ENCODE data around the gene MESP1.
A peak's percentile ranks its signal among the peaks of the same experiment; 100 is the strongest.

Gene MESP1

GRCh38 chr15:89765694-89766093 is 14.6 kb upstream of the MESP1 start:
- DNase-seq (ENCODE audit: low read depth), result no peak
- no peak for TF ChIP-seq CTCF (IDR thresholded peaks at IDR 0.05; ENCODE audit: insufficient read depth, low read depth, low read length, missing control alignments)
- H3K4me3 ChIP-seq (ENCODE audit: low read depth, low read length), result no peak overlapping the region

- no peak for DNase-seq (ENCODE audit: low read depth)
- no peak for TF ChIP-seq CTCF (IDR thresholded peaks at IDR 0.05; ENCODE audit: insufficient read depth, low read depth, low read length, missing control alignments)
- no peak overlapping the region for H3K4me3 ChIP-seq (ENCODE audit: low read depth, low read length)
Measured at GRCh38 chr15:89761929-89762328, 10.9 kb upstream of the MESP1 start.

DNA sequence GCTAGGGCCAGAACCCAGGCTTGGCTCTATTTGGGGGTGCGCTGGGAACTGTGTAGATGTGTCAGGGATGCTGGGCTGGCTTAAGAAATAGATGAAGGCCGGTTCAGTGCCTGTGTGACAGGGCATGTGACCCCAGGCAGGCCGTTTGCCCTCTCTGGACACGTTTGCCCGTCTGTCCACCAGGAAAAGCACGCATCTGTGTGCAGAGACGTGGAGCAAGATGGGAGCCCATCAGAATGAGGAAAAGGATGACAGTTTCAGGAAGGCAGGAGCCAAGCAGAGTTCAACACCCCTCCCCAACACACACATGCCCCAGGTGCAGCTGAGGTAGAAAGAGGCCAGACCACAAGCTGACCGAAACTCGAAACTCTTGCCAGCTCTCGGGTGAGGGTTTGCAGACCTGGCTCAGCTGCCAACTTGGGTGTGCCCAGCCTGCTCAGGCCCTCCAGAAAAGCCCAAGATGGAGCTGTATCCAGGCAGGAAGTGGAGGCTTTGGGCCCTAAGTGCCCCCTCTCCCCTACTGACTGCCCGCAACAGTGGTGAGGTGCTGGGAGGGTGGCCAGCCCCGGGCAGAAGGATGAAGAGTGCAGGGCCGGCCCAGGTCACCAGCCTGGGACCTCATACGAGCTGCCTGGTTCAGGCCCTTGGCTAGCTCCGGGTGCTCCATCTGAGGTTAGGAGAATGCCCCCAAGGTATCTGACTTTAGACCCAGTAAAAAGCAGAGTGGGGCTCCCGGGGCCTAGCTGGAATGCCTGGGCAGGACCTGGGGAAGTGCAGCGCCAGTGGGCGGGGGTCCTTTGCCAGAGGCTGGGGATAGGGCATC is 10.2 kb upstream of the MESP1 start:
- TF ChIP-seq CTCF (IDR thresholded peaks at IDR 0.05; ENCODE audit: insufficient read depth, low read depth, low read length, missing control alignments), result no peak
- peak; percentile 73 for DNase-seq (ENCODE audit: low read depth)
- H3K4me3 ChIP-seq (ENCODE audit: low read depth, low read length), result no peak overlapping the region

- no peak overlapping the region for H3K4me3 ChIP-seq (ENCODE audit: low read depth, low read length)
- peak; percentile 97 for TF ChIP-seq CTCF (IDR thresholded peaks at IDR 0.05; ENCODE audit: insufficient read depth, low read depth, low read length, missing control alignments)
- DNase-seq (ENCODE audit: low read depth), result peak; percentile 76
Measured at GRCh38 chr15:89760303-89761008, 9.4 kb upstream of the MESP1 start.

GRCh38 chr15:89759835-89760234 is 8.8 kb upstream of the MESP1 start:
- TF ChIP-seq CTCF (IDR thresholded peaks at IDR 0.05; ENCODE audit: insufficient read depth, low read depth, low read length, missing control alignments), result no peak
- no peak overlapping the region for H3K4me3 ChIP-seq (ENCODE audit: low read depth, low read length)
- DNase-seq (ENCODE audit: low read depth), result no peak

DNA sequence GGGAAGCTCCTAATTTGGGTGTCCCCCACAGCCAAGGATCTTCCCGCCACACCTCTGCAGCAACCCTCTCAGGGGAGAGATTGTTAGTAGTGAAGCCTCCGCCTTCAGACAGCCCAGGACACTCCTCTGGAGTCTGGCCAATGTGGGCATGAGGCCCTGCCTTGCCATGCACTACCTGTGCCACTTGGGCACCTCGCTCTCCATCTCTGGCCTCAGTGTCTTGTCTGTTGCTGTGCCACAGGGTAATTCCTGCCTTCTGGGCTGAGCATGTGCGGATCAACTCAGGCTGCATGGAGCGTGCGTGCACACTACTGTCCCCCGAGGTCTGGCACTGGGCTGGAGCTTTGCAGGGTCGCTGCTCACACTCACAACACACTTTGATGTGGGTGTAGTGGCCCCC is 7.9 kb upstream of the MESP1 start:
- H3K4me3 ChIP-seq (ENCODE audit: low read depth, low read length), result no peak overlapping the region
- no peak for DNase-seq (ENCODE audit: low read depth)
- TF ChIP-seq CTCF (IDR thresholded peaks at IDR 0.05; ENCODE audit: insufficient read depth, low read depth, low read length, missing control alignments), result no peak
